NT2/D1 (cell line): ENCODE results near the gene GPR151.

Experiments
- SUZ12 ChIP-seq: IDR thresholded peaks from 2 replicates; pipeline ENCODE4 v1.6.1; 2011; ENCODE audit not compliant: insufficient read length, insufficient read depth; ENCODE audit errors: extremely low read depth
- YY1 ChIP-seq: IDR thresholded peaks from 2 replicates; pipeline ENCODE4 v1.6.1; 2011; ENCODE audit not compliant: insufficient read length, insufficient read depth

DNA sequence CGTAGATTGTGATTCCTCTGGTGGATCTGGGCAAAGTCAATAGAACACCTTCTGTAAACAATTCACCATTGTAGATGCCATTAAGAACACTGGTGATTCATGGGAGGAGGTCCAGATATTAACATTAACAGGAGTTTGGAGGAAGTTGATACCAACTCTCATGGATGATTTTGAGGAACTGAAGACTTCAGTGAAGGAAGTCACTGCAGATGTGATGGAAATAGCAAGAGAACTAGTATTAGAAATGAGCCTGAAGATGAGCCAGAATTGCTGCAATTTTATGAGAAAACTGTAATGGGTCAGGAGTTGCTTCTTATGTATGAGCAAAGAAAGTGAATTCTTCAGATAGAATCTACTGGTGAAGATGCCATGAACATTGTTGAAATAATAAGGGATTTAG, 41.9 kb downstream of the GPR151 start:
- TF ChIP-seq YY1 (no peak), SUZ12 (no peak)
